Activated naive CD8-positive, alpha-beta T cell treated with anti-CD3 and anti-CD28 coated beads, Interleukin-2, amount 50 U/mL, for 16 hours (primary cell): ENCODE results near the gene JDP2.

Experiments
- DNase-seq: peaks from one replicate; pipeline ENCODE4 v3.0.0-alpha.2; 2020; ENCODE audit warnings: low read depth, low spot score

The JDP2 gene

DNA sequence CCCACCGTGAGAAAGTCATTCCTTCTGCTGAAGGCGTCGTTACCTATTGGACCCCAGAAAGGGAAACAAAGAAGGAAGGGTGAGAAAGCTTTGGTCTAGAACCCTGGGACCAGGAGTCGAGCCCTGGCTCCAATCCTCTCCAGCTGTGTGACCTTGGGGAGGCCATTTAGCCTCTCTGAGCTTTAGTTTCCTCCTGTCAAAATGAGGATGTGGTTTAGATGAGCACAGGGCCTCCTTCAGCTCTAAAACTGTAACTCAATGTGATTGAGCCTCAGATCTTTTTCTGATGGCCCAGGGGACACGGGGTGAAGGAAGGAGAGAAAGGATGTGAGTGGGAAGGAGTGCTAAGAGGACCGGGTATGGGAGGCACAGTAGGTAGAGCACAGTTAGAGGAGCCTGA lies 7.7 kb downstream of the JDP2 start:
- DNase-seq = no peak

- no peak for DNase-seq
These were observed 9.7 kb downstream of the JDP2 start for GRCh38 chr14:75437201-75438143.

- DNase-seq = no peak
These were observed 10.8 kb downstream of the JDP2 start for GRCh38 chr14:75438486-75439080.

DNA sequence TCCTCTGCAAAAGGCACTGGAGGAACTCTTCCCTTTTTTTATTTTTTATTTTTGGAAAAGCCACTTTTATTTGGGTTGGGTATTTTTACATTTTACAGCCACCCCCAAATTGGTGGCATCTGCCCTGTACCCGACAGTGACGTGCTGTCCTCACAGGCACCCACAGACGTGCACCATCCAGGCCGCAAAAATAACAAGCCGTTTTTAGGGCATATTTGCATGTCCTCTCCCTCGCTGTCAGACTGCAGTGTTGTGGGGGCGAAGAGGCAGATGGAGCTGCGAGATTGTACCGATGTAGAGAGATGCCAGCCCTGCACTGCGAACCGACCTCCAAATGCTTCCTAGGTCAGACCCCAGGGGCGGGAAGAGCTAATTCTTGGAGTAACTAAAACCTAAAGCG lies 12.2 kb downstream of the JDP2 start:
- DNase-seq = no peak

GRCh38 chr14:75440733-75441477 lies 13.1 kb downstream of the JDP2 start:
- DNase-seq = no peak

DNA sequence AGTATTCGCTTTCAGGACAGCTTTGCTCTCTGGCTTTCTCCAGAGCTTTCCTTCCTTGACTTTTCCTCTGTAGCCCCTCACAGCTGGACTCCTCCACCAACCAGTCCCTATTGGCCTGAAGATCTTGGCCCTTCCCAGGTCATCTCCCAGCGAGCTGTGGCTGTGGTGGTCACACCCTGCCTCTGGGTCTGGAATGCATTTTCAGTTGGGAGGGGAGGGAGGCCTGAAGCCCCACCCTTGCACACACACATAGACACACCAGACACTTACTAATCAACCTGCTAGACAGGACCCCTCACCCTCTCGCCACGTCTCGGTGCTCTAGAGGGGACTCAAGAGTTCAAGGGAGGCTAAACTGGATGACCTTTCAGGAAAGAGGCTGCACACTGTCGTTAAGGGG lies 13.9 kb downstream of the JDP2 start:
- no peak for DNase-seq

GRCh38 chr14:75442166-75442565 lies 14.3 kb downstream of the JDP2 start:
- DNase-seq = no peak

- DNase-seq = no peak
These were observed 14.8 kb downstream of the JDP2 start for GRCh38 chr14:75442642-75443041.

GRCh38 chr14:75443203-75443969 lies 15.6 kb downstream of the JDP2 start:
- DNase-seq = no peak

DNA sequence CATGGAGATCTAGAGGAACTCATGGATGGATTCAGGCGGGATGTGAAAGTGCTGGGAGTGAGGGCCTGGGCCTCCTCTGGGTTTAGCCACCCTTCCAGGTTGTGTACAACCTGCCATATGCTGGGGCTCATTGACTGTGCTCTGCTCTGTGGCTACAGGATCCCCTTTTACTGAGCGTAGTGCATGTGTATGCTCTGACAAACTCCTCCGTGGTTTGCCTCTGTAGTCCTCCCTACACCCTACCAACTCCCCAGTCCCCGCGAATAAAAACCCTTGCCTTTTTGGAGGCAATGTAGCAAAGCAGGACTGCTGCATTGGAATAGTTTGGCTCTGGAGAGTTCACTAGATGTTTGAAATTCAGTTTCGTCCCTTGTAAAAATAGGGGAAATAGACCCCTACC lies 17.4 kb downstream of the JDP2 start:
- no peak for DNase-seq

DNA sequence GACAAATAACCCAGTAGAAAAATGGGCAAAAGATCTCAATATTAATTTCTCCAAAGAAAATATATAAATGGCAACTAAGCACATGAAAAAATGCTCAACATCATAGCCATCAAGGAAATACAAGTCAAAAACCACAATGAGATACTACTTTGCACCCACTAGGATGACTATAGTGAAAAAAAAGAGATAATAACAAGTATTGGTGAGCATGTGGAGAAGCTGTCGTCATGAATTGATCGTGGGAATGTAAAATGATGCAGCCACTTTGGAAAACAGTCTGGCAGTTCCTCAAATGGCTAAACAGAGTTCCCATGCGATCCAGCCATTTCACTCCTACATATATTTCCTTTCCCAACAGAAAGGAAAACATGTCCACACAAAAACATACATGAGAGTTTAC lies 18.1 kb downstream of the JDP2 start:
- no peak for DNase-seq

GRCh38 chr14:75446447-75446846 lies 18.6 kb downstream of the JDP2 start:
- DNase-seq = no peak

DNA sequence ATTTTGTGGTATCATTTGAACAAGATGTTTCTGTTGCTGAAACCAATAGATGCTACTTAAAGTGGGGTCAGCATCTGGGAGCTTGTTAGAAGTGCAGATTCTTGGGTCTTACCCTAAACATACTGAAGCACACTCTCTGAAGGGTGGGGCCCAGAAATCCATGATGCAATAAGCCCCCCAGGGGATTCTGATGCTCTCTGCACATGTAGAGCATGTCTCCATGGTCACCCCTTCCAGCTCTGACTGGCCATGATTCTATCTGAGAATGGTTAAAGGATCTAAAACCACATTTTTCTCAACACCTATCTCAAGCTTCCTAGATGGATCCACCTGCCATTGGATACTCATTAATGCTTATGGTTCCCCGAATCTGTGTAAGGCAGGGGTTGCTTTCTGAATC lies 20.4 kb downstream of the JDP2 start:
- DNase-seq = no peak

GRCh38 chr14:75449036-75449435 lies 21.2 kb downstream of the JDP2 start:
- no peak for DNase-seq

DNA sequence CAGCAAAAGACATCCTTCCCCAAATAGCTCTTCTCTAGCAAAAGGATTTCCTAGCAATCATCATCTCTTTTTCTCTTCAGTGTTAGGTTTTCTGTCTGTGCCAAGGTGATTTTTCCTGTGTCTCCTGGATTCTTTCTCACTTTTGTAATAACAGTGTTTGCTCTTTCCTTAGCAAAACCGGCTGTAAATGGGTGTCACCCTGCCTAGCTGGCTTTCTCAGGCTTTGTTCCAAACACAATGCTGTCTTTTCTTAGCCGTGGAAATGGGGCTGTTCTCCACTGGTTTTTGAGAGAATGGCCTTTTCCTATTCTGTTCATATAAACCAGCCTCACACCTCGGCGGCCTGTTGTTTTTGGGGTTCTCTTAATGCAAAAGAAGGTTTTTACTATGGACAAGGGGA lies 21.9 kb downstream of the JDP2 start:
- DNase-seq = no peak

- no peak for DNase-seq
These were observed 22.8 kb downstream of the JDP2 start for GRCh38 chr14:75450381-75451276.

GRCh38 chr14:75452324-75452723 lies 24.5 kb downstream of the JDP2 start:
- DNase-seq = no peak

GRCh38 chr14:75452900-75453816 lies 25.3 kb downstream of the JDP2 start:
- no peak for DNase-seq

GRCh38 chr14:75453817-75454434 lies 26.1 kb downstream of the JDP2 start:
- DNase-seq = no peak
